ENCODE results near the gene WBP2NL. TPM values are rescaled to one million over a fixed set of nuclear protein-coding genes. Genes with fewer than 3 reads are reported as not detected.
A peak's percentile ranks its signal among the peaks of the same experiment; 100 is the strongest.

Gene WBP2NL
- total RNA-seq, 2 donors from 2014 or later: 3.9 to 4.3 TPM

GRCh38 chr22:41970601-41971000 is 28.0 kb upstream of the WBP2NL start:
- Mint-ChIP-seq H3K9me3 (no peaks in the 10 kb centered on the region), H3K36me3 (ENCODE audit: insufficient read depth in 2 of 2) (no peaks in the 10 kb centered on the region), H3K4me3 (no peak overlapping the region), H3K4me1 (ENCODE audit: low read depth) (peaks cover 8% of the 10 kb centered on the region), H3K27ac (no peak overlapping the region), H3K27me3 (ENCODE audit: low read depth) (peaks cover 28% of the 10 kb centered on the region)
- ATAC-seq (replicated peaks in 1 of 2) (no peak), DNase-seq (no peak)

GRCh38 chr22:41971431-41971830 is 27.2 kb upstream of the WBP2NL start:
- DNase-seq: no peak
- Mint-ChIP-seq H3K27me3 (ENCODE audit: low read depth) (peaks cover 36% of the 10 kb centered on the region), H3K36me3 (ENCODE audit: insufficient read depth in 2 of 2) (no peaks in the 10 kb centered on the region), H3K9me3 (no peaks in the 10 kb centered on the region), H3K4me3 (no peak overlapping the region), H3K4me1 (ENCODE audit: low read depth) (peaks cover 14% of the 10 kb centered on the region), H3K27ac (no peak overlapping the region)
- no peak for ATAC-seq (replicated peaks in 1 of 2)

- no peaks in the 10 kb centered on the region for H3K36me3 Mint-ChIP-seq (ENCODE audit: insufficient read depth in 2 of 2)
- ATAC-seq (replicated peaks in 1 of 2) (peak in 1 of 2 donors; percentile 37), DNase-seq (no peak)
- peaks cover 51% of the 10 kb centered on the region for H3K27me3 Mint-ChIP-seq (ENCODE audit: low read depth)
- no peaks in the 10 kb centered on the region for H3K9me3 Mint-ChIP-seq
- H3K4me1 Mint-ChIP-seq (ENCODE audit: low read depth): peaks cover 7% of the 10 kb centered on the region
- H3K27ac Mint-ChIP-seq: no peak overlapping the region
- H3K4me3 Mint-ChIP-seq: peak overlapping the region in 1 of 2 donors; percentile 84
Measured at GRCh38 chr22:41974691-41975290, 23.8 kb upstream of the WBP2NL start.

- Mint-ChIP-seq H3K27me3 (ENCODE audit: low read depth) (peaks cover 51% of the 10 kb centered on the region), H3K27ac (no peak overlapping the region), H3K4me3 (peak overlapping the region; percentile 77 to 84), H3K9me3 (no peaks in the 10 kb centered on the region), H3K36me3 (ENCODE audit: insufficient read depth in 2 of 2) (no peaks in the 10 kb centered on the region), H3K4me1 (ENCODE audit: low read depth) (peaks cover 7% of the 10 kb centered on the region)
- ATAC-seq (replicated peaks in 1 of 2): no peak
- DNase-seq: no peak
Measured at GRCh38 chr22:41975299-41976069, 23.1 kb upstream of the WBP2NL start.

GRCh38 chr22:41976070-41976901 is 22.3 kb upstream of the WBP2NL start:
- Mint-ChIP-seq H3K9me3 (no peaks in the 10 kb centered on the region), H3K36me3 (ENCODE audit: insufficient read depth in 2 of 2) (no peaks in the 10 kb centered on the region), H3K27me3 (ENCODE audit: low read depth) (peaks cover 51% of the 10 kb centered on the region), H3K27ac (no peak overlapping the region), H3K4me3 (peak overlapping the region; percentile 77 to 84), H3K4me1 (ENCODE audit: low read depth) (peaks cover 7% of the 10 kb centered on the region)
- ATAC-seq (replicated peaks in 1 of 2): peak; percentile 78 to 80
- DNase-seq: peak; percentile 70 to 72

GRCh38 chr22:41976961-41977566 is 21.5 kb upstream of the WBP2NL start:
- ATAC-seq (replicated peaks in 1 of 2) (peak; percentile 13 to 23), DNase-seq (peak in 1 of 2 donors; percentile 22)
- Mint-ChIP-seq H3K4me1 (ENCODE audit: low read depth) (peaks cover 7% of the 10 kb centered on the region), H3K9me3 (no peaks in the 10 kb centered on the region), H3K4me3 (peak overlapping the region; percentile 51 to 53), H3K36me3 (ENCODE audit: insufficient read depth in 2 of 2) (no peaks in the 10 kb centered on the region), H3K27me3 (ENCODE audit: low read depth) (peaks cover 51% of the 10 kb centered on the region), H3K27ac (no peak overlapping the region)

- H3K4me3 Mint-ChIP-seq: no peak overlapping the region
- ATAC-seq (replicated peaks in 1 of 2): no peak
- H3K27ac Mint-ChIP-seq: no peak overlapping the region
- DNase-seq: no peak
- H3K4me1 Mint-ChIP-seq (ENCODE audit: low read depth): peaks cover 7% of the 10 kb centered on the region
- no peaks in the 10 kb centered on the region for H3K36me3 Mint-ChIP-seq (ENCODE audit: insufficient read depth in 2 of 2)
- H3K9me3 Mint-ChIP-seq: no peaks in the 10 kb centered on the region
- H3K27me3 Mint-ChIP-seq (ENCODE audit: low read depth): peaks cover 42% of the 10 kb centered on the region
Measured at GRCh38 chr22:41978732-41979131, 19.9 kb upstream of the WBP2NL start.

GRCh38 chr22:41979423-41980250 is 19.0 kb upstream of the WBP2NL start:
- Mint-ChIP-seq H3K27ac (no peak overlapping the region), H3K4me1 (ENCODE audit: low read depth) (peaks cover 7% of the 10 kb centered on the region), H3K36me3 (ENCODE audit: insufficient read depth in 2 of 2) (no peaks in the 10 kb centered on the region), H3K9me3 (no peaks in the 10 kb centered on the region), H3K27me3 (ENCODE audit: low read depth) (peaks cover 33% of the 10 kb centered on the region), H3K4me3 (no peak overlapping the region)
- no peak for ATAC-seq (replicated peaks in 1 of 2)
- no peak for DNase-seq

GRCh38 chr22:41982865-41983264 is 15.7 kb upstream of the WBP2NL start:
- no peak overlapping the region for H3K27ac Mint-ChIP-seq
- DNase-seq (no peak), ATAC-seq (replicated peaks in 1 of 2) (no peak)
- H3K36me3 Mint-ChIP-seq (ENCODE audit: insufficient read depth in 2 of 2): no peaks in the 10 kb centered on the region
- H3K4me1 Mint-ChIP-seq (ENCODE audit: low read depth): no peaks in the 10 kb centered on the region
- no peak overlapping the region for H3K4me3 Mint-ChIP-seq
- H3K27me3 Mint-ChIP-seq (ENCODE audit: low read depth): peaks cover 8% of the 10 kb centered on the region
- no peaks in the 10 kb centered on the region for H3K9me3 Mint-ChIP-seq

GRCh38 chr22:41983513-41984405 is 14.8 kb upstream of the WBP2NL start:
- ATAC-seq (replicated peaks in 1 of 2) (no peak), DNase-seq (no peak)
- Mint-ChIP-seq H3K9me3 (no peaks in the 10 kb centered on the region), H3K4me1 (ENCODE audit: low read depth) (no peaks in the 10 kb centered on the region), H3K27ac (no peak overlapping the region), H3K4me3 (no peak overlapping the region), H3K27me3 (ENCODE audit: low read depth) (peaks cover 6% of the 10 kb centered on the region), H3K36me3 (ENCODE audit: insufficient read depth in 2 of 2) (no peaks in the 10 kb centered on the region)

- Mint-ChIP-seq H3K9me3 (no peaks in the 10 kb centered on the region), H3K36me3 (ENCODE audit: insufficient read depth in 2 of 2) (no peaks in the 10 kb centered on the region), H3K27ac (no peak overlapping the region), H3K4me1 (ENCODE audit: low read depth) (no peaks in the 10 kb centered on the region), H3K27me3 (ENCODE audit: low read depth) (peaks cover 6% of the 10 kb centered on the region), H3K4me3 (no peak overlapping the region)
- no peak for ATAC-seq (replicated peaks in 1 of 2)
- DNase-seq: no peak
Measured at GRCh38 chr22:41987276-41987675, 11.3 kb upstream of the WBP2NL start.
